Subcutaneous abdominal adipose tissue (tissue), 5 donors: ENCODE measurements around the gene RNU6-8.

Experiments used
- H3K27ac ChIP-seq: one replicate; pipeline ENCODE4 v1.7.0; 2013; ENCODE audit warnings: low read depth, mild to moderate bottlenecking, inconsistent platforms, low read length, moderate library complexity
- H3K27me3 ChIP-seq, 5 donors: one replicate each; pipeline ENCODE4 v1.7.0; 2013; ENCODE audit warnings: low read length in 5 of 5, inconsistent platforms in 1 of 5; ENCODE audit not compliant: control insufficient read depth in 5 of 5, insufficient read depth in 4 of 5
- H3K36me3 ChIP-seq, 5 donors: one replicate each; pipeline ENCODE4 v1.7.0; 2013; ENCODE audit warnings: low read length in 5 of 5; ENCODE audit not compliant: control insufficient read depth in 5 of 5, insufficient read depth in 5 of 5
- H3K4me1 ChIP-seq, 5 donors: one replicate each; pipeline ENCODE4 v1.7.0; 2013; ENCODE audit warnings: low read length in 5 of 5, mild to moderate bottlenecking in 3 of 5, moderate library complexity in 1 of 5; ENCODE audit not compliant: control insufficient read depth in 5 of 5, insufficient read depth in 5 of 5
- H3K4me3 ChIP-seq, 5 donors: one replicate each; pipeline ENCODE4 v1.7.0; 2013; ENCODE audit warnings: low read length in 5 of 5, low read depth in 1 of 5
- H3K9ac ChIP-seq, 5 donors: one replicate each; pipeline ENCODE4 v1.7.0; 2013; ENCODE audit warnings: low read length in 5 of 5, mild to moderate bottlenecking in 4 of 5, moderate library complexity in 3 of 5
- H3K9me3 ChIP-seq, 5 donors: one replicate each; pipeline ENCODE4 v1.7.0; 2013; ENCODE audit warnings: low read length in 5 of 5; ENCODE audit not compliant: control insufficient read depth in 5 of 5
- donor health status: healthy.
- donor health status: healthy.
- donor health status: healthy.
- donor health status: healthy.
- donor health status: healthy.

RNU6-8 gene

DNA sequence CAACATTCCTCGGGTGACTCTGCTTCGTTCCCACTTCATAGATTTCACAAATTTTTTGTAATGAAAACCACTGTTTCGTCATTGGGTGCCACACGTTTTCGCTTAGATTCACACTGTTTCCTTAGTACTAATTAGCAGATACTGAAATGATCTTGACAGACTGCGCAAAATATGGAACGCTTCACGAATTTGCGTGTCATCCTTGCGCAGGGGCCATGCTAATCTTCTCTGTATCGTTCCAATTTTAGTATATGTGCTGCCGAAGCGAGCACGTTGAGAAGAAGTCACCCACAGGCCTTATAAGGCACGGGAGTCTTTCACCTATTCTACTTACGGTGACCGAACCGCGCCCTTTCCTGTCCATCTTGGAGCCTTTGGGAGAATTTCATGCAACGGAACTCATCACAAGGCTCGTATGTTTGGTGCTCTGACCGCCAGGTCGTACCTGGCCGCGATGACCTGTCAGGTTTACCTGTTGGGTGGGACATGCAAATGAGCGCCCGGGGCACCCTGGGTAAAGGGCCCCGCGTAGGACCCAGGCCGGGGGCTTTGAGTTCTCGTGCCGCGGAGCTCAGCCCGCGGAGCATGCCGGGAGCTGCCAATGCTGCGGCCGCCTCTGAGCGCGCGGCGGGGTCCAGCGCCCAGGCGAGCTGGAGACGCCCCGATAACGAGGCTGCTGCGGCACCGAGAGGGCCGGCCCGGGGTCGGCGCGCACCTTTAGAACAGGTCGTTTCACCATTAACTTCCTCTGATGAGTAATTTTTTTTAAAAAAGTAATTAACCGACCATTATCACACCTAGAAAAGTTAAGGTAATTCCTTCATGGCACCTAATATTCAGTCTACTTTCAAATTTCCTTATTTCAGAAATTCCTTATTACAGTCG is at the start of gene RNU6-8:
RNU6-8 (minus strand) TSS at position 272 of the 885 bp plus-strand sequence.
- Histone ChIP-seq H3K27ac (peak within 1 kb of the TSS; percentile 79), H3K27me3 (no peaks in the 10 kb centered on the region), H3K4me3 (peak within 1 kb of the TSS; percentile 87 to 98 (median 96)), H3K9me3 (no peaks in the 10 kb centered on the region), H3K4me1 (peaks cover 3 to 38% (median 33%) of the 10 kb centered on the region in 5 donors), H3K9ac (peak within 1 kb of the TSS; percentile 12 to 90 (median 84)), H3K36me3 (no peaks in the 10 kb centered on the region)

DNA sequence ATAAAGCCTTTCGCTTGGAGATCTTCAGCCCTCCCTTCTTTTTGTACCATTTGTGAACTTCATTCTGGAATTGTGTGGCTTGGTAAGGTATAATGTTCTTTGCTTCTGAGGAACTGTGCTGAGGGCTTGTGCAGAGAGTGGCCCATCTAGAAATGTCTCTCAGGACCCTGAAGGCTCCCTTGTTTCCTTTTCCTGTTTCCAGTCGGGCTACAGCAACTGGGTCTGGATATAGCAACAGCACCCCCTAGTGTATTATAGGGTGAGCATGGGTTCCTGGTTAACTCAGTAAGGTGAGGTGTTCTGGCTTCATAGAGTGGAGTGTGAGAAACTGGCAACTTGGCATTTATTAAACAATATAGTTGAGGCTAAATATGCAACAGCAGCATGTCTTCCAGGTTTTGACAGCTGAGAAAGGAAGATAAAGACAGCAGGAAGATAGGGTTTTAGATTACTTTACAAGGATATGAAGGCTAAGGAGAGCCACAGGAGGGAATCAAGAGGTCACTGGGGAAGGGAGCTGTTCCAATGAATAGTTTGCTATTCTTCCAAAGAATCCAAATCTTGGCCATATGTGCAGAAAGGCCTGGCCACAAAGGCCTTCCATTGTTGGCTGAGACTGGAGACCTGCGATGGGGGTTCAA is 49.1 kb upstream of the RNU6-8 start:
- Histone ChIP-seq H3K9me3 (no peaks in the 10 kb centered on the region), H3K27me3 (no peaks in the 10 kb centered on the region), H3K36me3 (no peaks in the 10 kb centered on the region), H3K4me1 (peaks cover 0 to 8% (median 3%) of the 10 kb centered on the region in 5 donors), H3K9ac (no peak overlapping the region), H3K4me3 (no peak overlapping the region), H3K27ac (no peak overlapping the region)

DNA sequence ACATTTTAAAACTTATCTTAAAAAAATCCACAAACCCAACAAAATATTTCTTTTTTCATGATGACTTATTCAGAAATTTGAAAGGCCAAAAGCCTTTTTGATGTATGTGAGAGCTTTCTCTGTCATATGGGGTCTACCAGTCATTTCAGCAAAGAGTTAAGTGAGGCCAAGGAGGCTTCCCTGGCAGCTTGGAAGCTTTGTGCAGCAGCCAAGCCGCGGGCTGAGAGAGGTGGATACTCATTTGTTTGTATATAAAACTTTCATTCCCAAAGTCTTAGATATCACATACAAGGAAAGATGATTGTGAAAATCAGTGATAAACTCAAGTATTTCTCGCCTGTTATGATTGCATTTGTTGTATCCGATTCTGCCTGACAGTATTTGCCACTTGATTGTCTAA is 48.5 kb upstream of the RNU6-8 start:
- Histone ChIP-seq H3K27ac (no peak overlapping the region), H3K9ac (no peak overlapping the region), H3K27me3 (no peaks in the 10 kb centered on the region)

DNA sequence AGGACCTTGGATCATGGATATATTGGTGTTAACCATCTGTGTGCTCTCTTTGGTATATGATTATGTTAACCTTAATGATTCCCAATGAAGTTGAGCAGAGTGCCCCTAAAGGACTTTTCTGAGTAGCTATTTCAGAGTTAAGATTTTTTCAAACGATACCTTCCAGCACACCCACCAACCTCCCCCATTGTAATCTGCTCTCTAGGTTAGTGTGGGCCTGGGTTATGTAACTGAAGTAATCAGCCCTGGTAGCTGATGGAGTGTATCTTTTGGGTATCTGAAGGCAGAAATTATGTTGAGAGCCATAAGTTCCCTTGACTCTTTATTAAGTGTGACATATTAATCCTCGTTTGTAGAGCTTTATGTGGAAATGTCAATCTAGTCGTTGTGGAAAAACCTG is 47.6 kb upstream of the RNU6-8 start:
- Histone ChIP-seq H3K9me3 (no peaks in the 10 kb centered on the region), H3K9ac (peak overlapping the region in 1 of 5 donors; percentile 26), H3K27me3 (no peaks in the 10 kb centered on the region), H3K4me3 (no peak overlapping the region), H3K36me3 (no peaks in the 10 kb centered on the region), H3K4me1 (peaks cover 0 to 8% (median 3%) of the 10 kb centered on the region in 5 donors), H3K27ac (no peak overlapping the region)

More for the DNA sequence above, 48.5 kb upstream of the RNU6-8 start:
- Histone ChIP-seq H3K9me3 (no peaks in the 10 kb centered on the region), H3K4me3 (no peak overlapping the region), H3K36me3 (no peaks in the 10 kb centered on the region), H3K4me1 (peaks cover 0 to 8% (median 3%) of the 10 kb centered on the region in 5 donors)

DNA sequence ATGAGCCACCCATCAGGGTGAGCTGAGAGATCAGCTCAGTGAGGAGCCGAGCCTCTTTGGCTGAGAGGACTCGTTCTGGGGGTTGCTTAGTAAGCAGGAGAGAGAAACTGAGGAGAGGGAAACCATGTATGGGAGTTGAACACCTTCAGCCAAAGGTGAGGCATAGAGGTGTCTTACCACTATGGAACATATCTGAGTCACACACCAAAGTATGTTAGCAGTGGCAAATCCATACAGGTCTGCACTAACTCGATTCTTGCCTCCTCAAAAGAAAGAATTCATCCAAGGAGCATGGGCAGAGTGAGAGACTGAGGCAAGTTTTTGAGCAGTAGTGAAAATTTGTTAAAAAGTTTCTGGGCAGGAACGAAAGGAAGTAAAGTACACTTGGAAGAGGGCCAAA is 46.7 kb upstream of the RNU6-8 start:
- Histone ChIP-seq H3K27me3 (no peaks in the 10 kb centered on the region), H3K9me3 (no peaks in the 10 kb centered on the region), H3K27ac (no peak overlapping the region), H3K9ac (no peak overlapping the region), H3K4me1 (peaks cover 0 to 3% (median 2%) of the 10 kb centered on the region in 5 donors), H3K4me3 (no peak overlapping the region), H3K36me3 (no peaks in the 10 kb centered on the region)

DNA sequence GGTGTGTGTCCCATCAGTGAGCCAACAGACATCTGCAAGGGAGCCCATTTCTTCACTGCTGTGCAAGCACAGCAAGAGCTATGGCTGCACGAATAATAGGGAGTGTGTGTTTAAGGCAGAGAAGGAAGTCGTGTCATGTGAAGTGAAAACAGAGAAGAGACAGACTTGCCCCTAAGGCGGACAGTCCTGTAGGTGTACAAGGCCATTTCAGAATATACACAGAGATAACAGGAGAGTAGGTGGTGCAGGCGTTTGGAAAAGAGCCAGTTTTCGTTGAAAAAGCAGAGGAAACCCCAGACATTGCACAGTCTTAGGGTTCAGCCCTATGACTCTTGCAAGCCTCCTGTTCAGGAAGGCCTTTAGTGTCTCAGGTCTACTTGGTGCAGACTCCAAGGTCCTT is 46.3 kb upstream of the RNU6-8 start:
- Histone ChIP-seq H3K4me1 (peaks cover 0 to 3% (median 2%) of the 10 kb centered on the region in 5 donors), H3K27me3 (no peaks in the 10 kb centered on the region), H3K4me3 (no peak overlapping the region), H3K27ac (no peak overlapping the region), H3K36me3 (no peaks in the 10 kb centered on the region), H3K9ac (no peak overlapping the region), H3K9me3 (no peaks in the 10 kb centered on the region)

DNA sequence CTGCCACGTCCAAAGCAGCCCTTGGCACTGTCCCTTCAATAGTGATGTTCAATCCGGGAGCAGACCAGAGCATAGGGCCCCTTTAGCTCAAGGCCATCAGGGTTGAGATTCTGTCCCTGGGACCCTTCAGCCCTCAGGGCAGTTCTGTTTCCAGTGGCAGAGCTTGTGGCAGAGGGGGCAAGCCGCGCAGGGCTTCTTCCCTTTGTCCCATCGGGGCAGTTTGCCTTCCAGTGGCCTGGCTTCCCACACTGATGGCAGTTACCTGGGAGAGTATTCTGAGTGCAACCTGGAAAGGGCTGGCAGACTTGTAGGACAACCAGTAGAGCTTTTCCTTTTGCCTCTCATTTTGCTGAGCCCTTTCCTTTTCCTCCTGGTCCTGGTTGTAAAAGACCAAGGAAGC is 43.7 kb upstream of the RNU6-8 start:
- Histone ChIP-seq H3K4me1 (peaks cover 0 to under 1% (median 0%) of the 10 kb centered on the region in 5 donors), H3K27ac (no peak overlapping the region), H3K36me3 (no peaks in the 10 kb centered on the region), H3K9ac (no peak overlapping the region), H3K27me3 (no peaks in the 10 kb centered on the region), H3K4me3 (no peak overlapping the region), H3K9me3 (no peaks in the 10 kb centered on the region)

DNA sequence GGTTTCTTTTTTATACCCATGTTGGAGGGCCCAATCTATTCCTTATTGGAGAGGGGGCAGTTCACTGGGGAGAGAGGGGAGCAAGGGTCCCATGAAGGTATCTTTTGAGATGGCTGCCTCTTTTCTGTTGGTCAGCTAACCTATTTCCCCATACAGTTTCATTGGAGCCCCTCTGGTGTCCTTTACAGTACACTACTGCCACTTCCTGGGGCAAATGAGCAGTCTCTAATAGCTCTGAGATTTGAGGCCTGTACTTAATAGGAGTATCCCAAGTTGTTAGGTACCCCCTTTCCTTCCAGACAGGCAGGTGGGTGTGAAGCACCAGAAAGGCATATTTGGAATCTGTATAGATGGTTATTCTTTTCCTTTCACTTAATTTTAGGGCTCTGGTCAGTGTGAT is 41.3 kb upstream of the RNU6-8 start:
- H3K9me3 ChIP-seq = no peaks in the 10 kb centered on the region
- no peaks in the 10 kb centered on the region for H3K27me3 ChIP-seq
- no peaks in the 10 kb centered on the region for H3K36me3 ChIP-seq
- H3K9ac ChIP-seq = no peak overlapping the region
- no peak overlapping the region for H3K4me3 ChIP-seq
- H3K27ac ChIP-seq = no peak overlapping the region
- no peaks in the 10 kb centered on the region for H3K4me1 ChIP-seq

DNA sequence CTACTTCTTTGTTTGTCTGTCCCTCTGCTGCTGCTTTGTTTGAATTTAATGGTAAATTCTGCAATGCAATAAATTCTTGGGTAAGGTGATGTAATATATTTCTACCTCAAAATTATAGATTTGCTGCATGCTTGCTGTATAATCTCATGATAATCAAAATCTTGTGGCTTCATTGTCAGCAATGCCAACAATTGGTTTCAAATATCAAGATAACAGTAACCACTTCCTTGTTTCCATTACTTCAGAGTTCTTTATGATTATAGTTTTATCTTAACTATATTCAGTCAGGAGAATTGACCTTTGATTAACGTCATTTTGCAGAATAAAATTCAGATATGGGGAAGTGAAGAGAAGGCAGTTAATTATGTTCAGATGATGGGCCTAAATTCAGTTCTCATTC is 30.2 kb upstream of the RNU6-8 start:
- H3K27ac ChIP-seq = no peak overlapping the region
- no peaks in the 10 kb centered on the region for H3K4me1 ChIP-seq
- no peak overlapping the region for H3K9ac ChIP-seq
- no peaks in the 10 kb centered on the region for H3K9me3 ChIP-seq
- no peaks in the 10 kb centered on the region for H3K27me3 ChIP-seq
- H3K36me3 ChIP-seq = no peaks in the 10 kb centered on the region
- H3K4me3 ChIP-seq = no peak overlapping the region

DNA sequence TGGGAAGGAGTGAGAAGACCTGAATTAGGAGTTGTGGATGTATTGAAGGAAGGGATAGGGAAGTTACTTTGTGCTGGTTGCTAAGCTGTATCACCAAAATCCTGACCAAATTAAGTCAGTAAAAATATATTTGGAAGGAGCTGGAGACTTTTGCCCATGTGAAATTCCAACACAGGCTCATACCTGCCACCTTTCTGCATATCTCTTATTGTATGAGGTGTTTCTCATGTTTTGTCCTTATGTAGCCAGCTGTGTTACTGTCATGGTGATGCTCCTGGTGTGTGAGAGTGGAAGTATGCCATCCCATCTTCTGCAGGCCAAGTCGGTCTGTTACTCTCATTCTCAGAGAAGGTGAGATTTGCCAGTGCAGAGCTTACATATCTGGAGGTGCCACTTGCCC is 29.4 kb upstream of the RNU6-8 start:
- H3K9me3 ChIP-seq = no peaks in the 10 kb centered on the region
- no peaks in the 10 kb centered on the region for H3K36me3 ChIP-seq
- no peak overlapping the region for H3K27ac ChIP-seq
- no peak overlapping the region for H3K4me3 ChIP-seq
- no peaks in the 10 kb centered on the region for H3K27me3 ChIP-seq
- H3K4me1 ChIP-seq = peaks cover 0 to 3% (median 0%) of the 10 kb centered on the region in 5 donors
- no peak overlapping the region for H3K9ac ChIP-seq
